Stimulated activated CD4-positive, alpha-beta T cell treated with anti-CD3 and anti-CD28 coated beads, Interleukin-4, amount 100 ng/mL, for 24 hours (primary cell): ENCODE results near the gene CKM.

Experiments
- DNase-seq: peaks from one replicate; pipeline ENCODE4 v3.0.0-alpha.2; 2020

Gene CKM

DNA sequence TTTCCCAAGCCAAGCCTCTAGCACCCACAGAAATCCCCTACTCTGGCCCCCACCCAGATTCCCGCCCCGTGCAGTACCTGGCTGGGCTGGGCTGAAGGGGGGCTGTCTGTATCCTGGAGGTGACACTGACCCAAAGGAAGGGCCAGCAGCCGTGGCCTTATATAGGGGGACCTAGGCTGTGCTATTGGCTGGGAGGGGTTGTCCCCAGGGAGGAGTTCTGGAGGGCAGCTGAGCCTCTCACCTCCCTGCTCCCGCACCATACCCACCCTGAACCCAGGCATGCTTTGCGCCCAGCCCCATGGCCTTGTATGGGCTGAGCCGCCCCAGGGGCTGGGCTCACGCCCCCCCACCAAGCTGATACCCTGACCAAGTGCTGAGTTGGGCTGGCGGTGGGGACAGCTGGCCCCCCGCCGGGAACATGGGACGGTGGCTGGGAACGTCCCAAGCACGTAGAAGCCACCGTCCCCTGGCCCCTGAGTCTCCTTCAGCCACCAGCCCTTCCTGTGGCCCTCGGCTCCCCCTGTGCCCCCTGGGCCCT lies at the start of gene CKM:
Gene CKM (minus strand): TSS at position 132 of the 538 bp plus-strand sequence. CDS start 3,162 bp downstream, outside the sequence.
- DNase-seq, result no peak

DNA sequence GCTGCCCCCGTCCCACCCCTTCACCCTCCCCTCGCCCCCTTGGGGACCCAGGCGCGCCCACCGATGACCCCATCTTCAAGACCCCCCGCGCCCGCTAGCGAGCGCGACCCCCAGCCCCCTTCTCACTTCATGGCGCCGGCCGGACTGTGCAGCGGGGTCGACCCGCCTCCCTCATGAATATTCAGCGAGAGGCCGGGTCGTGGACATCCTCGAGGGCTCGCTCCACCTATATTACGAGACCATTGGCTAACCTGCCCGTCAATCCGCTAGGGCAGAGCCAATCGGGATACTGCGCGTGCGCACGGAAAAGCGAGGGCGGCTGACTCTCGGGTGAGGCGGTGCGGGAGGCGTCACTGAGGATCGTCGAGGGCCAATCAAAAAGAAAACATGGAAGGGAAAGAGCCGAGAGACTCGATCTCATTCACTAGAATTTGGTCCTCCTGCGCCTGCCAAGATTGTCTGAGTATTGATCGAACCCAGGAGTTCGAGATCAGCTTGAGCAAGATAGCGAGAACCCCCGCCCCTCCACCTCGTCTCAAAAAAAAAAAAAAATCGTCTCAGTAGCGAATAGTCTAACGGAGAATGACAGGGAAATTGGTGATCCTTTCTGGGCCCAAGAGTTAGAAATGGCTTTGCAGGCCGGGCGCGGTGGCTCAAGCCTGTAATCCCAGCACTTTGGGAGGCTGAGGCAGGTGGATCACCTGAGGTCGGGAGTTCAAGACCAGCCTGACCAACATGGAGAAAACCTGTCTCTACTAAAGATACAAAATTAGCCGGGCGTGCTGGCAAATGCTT lies 47.9 kb upstream of the CKM start, which contains the start of gene ERCC2:
Gene ERCC2 (minus strand): TSS at position 164 of the 795 bp plus-strand sequence. CDS start 33 bp downstream, at position 131.
- DNase-seq, result peak; percentile 100

DNA sequence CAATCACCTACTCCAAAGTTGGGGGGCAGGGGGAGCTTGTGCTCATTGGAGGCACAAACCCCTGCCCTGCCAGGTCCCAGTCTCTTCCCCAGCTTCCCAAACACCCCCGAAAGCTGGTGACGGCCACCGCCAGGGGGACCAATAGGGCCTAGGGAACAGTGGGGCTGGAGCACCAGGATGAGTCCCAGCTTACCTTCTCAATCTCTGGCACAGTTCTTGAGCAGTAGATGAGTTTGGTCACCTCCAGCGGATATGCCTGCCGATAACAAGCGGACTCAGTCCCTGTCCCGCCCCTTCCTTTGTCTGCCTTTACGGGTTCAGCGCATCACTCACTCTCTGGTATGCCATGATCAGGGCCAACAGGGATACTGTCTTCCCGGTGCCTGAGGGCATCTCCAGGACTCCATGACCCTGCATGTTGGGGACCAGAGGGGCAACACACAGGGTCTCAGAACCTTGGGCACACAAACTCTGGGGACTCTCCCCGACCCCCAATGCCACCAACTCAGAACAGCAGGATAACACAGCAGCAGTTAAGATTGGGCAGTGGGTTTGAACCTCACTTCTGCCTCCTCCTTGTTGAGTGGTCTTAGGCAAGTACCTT lies 46.2 kb upstream of the CKM start:
- no peak for DNase-seq

DNA sequence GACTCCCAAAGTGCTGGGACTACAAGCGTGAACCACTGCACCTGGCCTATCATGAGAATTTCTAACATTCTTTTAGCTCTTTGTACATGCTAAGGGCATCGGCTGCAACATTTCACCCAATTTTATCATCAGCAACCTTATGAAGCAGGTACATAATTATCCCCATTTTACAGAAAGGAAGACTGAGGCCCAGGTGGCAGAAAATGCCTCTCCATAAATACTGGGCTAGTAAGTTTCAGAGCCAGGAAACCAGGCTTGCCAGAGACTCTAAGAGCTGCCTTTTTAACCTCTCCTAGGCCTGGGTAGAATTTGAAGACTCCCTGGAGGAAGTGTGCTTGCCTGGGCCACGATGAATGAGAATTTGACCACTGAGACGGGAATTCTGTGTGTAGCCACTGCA lies 45.5 kb upstream of the CKM start:
- DNase-seq, result no peak

DNA sequence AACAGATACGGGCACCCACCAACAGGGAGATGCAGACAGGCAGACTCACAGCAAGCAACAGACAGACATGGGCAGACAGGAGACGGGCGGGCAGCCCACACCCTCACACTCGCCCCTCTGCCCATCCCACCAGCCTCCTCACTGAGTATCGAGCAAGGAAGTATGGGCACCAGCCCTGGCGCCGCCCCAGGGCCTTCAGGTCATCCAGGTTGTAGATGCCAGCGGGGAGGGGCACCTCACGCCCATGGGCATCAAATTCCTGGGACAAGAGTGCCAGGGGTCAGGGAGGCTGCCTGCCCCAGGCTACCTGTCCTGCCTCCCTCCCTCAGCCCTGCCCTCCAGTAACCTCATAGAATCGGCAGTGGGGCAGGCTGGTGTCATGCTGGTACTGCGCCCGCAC lies 42.0 kb upstream of the CKM start:
- DNase-seq, result no peak

DNA sequence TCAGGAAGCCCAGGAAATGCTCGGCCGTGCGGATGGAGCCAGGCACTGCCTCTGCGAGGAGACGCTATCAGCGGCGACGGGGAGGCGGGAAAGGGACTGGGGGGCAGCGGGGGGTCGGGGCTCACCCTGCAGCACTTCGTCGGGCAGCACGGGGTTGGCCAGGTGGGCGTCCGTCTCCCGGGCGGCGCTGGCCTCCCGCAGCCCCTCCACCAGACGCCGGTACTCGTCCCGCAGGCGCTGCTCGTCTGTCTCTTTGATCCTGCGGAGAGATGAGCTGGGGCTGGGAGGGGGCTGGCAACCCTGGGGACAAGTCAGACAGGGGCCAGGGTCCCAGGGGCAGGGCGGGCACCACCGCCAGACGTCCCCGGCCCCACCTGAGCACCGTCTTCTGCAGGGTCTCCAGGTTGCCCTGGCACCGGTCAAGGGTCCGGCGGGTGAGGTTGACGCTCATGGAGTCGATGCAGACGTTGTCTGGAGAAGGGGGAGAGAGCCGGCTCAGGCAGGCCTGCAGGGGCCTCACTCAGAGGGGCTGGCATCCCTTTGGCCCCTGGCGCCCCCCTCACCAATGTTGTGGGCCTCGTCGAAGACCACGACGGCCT lies 41.3 kb upstream of the CKM start:
- DNase-seq, result no peak

DNA sequence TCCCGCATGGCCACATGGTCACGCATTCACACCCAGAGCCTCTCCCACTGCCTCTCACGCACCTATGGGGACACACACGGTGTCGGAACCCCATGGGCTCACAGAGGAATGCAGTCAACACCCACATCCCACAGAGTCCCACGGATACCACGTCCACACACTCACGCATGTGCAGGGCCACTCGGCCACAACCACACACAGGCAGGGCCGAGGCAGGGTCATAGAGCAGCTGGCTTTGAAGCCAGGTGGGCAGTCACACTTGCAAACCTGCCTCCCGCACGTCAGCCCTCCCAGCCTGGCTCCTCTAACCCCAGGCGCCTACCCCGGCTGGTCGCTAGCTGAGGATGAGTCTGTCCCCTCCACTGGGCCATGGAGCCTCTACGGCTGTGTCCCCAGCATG lies 39.6 kb upstream of the CKM start:
- no peak for DNase-seq

DNA sequence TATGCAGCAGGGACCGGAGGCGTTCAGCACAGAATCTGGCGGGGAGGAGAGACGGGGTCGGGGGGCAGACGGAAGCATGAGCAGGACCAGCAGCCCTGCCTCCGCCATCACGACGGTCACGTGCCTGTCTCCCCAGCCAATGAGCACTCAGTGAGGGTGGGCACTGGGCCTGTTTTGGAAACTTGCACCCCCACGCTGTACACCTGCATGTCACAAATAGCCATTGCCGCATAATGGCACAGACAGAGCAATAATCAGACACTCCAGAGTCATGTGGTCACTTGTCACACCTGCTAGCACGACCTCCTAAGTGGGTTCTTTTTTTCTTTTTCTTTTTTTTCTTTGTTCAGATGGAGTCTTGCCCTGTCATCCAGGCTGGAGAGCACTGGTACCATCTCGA lies 38.9 kb upstream of the CKM start:
- no peak for DNase-seq

DNA sequence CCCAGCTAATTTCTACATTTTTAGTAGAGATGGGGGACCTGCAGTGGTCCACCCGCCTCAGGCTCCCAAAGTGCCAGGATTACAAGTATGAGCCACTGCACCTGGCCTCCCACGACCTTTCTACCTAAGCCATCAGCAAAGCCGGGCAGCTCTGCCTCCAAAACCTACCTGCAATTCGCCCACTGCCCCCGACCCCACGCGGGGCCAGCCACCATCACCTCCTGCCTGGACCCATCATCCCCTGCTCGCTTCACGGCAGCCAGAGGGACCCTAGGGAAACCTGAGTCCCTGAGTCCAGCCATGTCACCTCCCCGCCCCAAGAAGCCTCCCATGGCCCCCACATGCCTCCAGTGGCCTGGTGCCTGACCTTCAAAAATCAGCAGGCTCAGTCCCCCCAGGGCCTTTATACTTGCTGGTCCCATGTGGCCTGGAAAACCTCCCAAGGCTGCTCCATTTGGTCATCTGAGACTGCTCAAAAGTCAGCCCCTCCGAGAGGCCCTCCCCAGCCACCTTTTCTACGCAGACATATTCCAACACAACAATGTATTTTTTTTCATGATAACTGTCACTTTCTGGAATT lies 35.6 kb upstream of the CKM start:
- no peak for DNase-seq

DNA sequence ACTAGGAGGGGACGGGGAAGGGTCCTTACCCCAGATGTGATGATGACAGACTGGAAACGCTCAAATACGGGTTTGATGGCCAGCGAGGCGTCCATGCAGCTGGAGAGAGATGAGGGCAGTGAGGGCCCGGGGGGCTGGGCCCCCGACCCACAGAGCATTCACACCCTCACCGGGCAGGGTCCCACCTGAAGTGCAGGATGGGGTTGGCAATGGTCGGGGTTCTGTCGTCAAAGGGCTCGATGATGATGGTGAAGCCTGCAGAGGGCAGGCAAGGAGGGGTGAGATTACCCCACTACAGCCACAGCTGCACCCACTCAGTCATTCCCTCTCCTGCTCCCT lies 34.7 kb upstream of the CKM start:
- DNase-seq, result no peak

DNA sequence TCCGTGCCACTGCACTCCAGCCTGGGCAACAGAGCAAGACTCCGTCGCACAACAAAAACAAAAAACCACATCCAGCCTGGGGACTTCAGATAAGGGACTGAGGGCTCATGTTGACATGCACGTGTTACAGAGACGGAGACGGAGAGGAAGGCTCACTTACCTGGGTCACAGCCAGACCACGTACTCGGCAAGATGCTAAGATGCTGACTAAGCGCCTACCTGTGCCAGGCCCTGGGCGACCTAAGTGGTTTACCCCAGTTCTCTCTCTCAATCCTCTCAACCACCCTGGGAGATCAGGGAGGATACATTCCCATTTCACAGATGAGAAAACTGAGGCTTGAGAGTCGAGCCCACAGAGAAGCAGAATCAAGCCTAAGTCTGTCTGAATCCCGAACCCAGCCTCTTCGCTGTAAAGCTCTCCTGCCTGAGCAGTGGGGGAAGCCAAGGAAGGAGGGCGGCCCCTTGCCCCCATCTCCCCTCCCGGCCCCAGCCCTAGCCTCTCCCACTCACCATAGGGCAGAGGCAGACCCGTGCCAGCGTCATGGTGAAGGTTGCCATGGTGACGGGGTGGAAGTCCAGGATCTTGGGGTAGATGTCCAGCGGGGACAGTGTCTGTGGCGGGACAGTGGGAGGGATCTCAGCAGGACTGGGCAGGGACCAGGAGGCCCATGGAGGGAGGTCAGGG lies 34.2 kb upstream of the CKM start:
- DNase-seq, result no peak

DNA sequence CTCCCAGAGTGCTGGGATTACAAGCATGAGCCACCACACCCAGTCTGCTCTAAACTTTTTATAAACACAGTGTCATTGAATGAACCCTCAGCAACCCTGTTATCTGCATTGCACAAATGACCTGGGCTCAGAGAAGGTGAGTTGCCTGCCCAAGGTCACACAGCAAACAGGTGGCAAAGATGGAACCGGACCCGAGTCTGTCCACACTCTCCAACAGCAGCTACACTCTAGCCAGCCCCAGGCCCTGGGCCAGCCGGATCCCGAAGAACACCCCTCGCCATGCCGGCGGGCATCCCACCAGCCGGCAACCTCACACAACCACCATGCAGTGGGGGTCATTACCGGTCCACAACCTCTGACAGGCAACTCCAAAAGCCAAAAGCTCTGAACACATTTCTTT lies 33.2 kb upstream of the CKM start:
- no peak for DNase-seq

DNA sequence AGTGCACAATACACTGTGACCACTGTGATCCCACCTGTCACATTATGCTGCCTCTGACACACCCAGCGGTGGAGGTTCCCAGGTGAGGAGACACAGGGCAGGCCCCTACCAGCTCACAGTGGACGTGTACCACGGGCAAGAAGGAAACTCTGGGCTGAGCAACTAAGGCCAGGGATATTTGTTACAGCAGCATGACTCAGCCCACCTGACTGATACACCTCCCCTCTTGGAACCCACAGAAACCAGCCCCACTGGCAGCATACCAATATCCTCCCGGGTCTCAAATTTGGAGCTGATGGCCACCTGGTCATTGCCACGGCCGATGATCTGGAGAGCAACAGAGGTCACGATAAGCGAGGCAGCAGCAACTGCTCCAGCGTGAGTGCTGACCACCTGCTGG lies 32.7 kb upstream of the CKM start:
- no peak for DNase-seq

DNA sequence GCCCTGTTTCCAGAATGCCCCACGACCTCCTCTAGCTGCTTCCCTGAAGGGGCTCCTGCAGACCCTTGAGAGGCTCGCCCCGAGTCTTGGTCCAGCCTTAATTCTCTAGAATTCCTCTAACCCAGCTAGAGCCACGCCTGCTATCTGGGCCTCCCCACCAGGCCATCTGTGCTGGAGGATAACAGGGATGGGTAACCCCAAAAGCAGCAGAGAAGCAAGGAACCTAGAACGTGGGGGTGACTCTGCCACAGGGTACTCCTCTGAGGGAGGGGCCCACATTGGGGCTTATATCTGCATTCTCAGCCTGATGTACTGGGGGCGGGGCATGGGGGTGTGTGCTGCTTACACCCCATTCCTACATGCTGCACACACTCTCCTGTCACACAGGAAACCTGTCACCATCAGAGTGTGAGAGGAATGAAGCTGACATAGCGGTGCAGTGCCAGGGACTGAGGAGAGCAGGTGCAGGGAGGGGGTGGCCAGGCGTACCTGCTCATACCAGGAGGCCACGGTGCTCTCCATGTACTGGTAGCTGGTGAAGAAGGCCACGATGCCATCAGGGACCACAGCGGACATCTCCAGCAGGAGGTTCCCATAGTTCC lies 31.7 kb upstream of the CKM start:
- no peak for DNase-seq

DNA sequence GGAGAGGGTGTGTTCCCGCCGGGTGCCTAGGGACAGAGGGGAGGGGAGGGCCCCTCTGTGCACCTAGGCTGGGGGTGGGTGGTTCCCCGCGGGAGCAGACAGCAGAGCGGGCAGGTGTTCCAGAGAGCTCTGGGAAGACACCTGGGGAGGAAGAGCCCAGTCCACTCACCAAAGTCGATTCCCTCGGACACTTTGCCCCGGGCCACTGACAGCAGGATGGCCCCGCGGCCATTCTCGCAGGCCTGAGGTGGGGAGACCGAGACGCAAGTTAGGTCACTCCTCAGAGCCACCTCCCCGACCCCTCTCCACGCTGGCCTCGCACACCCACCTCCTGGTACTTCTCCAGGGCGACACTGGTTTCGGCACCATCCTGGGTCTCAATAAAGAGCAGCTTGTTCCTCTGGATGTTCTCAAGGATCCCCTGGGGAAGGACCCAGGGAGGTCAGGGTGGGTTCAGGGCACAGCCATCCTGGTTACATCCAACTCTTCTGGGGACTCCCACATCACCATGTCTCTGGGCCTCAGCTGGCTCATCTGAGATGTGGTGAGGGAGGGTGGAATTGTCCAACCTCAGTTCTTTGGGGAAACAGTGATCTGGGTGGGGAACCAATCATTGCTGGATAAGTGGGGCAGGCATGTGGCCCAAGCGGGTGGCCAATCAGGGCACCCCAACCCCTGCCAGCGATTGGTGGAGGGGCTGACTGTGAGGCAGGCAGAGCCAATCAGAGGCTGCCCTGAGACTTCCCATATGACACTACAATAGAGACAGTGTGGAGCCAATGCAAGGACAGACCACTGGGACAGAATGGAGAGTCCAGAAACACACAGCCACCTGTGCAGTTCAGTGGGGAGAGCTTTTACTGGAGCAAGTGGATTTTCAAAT lies 30.5 kb upstream of the CKM start:
- no peak for DNase-seq

DNA sequence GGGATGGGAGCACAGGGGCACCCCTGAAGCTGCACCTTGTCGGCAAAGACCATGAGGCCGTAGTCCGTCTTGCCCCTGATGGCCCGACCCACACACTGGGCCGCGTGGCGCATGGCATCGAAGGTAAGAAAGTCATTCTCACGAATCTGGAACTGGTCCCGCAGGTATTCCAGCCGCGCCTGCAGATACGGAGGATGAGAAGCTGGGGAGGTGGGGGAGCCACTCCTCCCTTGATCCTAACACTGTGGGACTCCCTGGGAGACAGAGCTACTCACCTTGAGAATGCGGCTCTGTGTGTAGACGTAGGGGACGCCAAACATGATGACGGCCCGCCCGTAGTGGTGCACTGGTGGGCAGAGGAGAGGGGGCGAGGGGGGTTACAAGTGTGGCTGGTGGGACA lies 29.8 kb upstream of the CKM start:
- no peak for DNase-seq

DNA sequence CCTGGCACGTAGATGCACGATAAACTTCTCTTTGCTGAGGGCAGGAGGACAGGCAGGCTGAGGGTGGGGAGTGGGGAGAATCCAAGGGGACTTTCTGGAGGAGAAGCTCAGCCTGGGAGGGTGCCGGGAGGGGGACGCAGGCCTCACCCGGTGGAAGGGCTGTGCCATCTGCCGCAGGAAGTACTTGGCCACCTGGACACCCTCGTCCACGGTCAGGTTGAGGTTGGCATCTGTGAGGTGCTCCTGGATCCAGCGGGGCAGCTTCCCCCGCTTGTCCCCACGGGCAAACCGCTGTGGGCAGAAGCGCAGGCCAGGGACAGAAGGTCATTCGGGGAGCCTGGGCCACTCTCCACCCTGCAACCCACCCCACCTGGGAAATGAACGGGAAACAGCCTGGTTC lies 29.4 kb upstream of the CKM start:
- DNase-seq, result no peak

DNA sequence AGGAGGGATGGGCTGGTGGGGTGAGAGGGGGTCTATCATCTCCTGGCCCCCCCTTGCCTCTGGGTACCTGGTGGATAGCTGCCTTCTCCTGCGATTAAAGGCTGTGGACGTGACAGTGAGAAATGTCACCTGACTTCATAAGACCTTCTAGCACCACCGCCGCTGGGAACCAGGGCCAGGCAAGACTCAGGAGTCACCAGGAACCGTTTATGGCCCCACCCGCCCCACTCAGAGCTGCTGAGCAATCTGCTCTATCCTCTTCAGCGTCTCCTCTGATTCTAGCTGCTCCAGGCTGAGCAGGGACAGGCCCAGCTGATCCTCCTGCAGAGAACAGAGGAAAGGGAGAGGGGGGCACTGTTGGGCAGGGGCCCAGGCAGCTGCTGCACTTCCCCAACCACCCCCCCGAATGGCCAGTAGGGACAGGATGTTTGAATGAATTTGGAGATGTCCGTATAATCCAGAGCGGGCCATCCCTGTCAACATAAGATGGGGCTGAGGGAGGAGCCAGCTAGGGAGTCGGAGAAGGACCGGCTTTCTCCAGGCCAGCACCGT lies 28.8 kb upstream of the CKM start:
- no peak for DNase-seq

DNA sequence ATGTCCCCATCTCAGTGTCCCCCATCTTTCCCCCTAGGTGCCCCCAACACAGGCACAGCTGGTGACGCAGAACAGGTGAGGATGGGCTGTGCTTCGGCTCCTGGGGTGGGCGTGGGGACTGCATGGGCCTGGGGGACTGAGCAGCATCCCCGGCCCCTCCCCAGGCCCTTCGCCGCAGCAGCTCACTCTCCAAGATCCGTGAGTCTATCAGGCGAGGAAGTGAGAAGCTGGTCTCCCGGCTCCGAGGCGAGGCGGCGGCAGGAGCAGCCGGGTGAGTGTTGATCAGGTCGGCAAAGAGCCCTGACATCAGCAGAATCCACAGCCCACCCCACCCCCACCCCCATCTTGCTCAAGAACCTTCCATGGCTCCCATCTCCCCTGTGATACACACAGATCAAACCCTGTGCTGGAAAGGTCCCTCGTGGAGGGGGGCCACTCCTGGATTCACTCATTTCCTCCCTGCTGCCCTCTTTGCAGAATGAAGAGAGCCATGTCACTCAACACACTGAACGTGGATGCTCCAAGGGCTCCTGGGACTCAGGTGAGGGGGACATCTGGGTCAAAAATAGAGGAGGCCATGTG lies 27.9 kb upstream of the CKM start:
- DNase-seq, result no peak

DNA sequence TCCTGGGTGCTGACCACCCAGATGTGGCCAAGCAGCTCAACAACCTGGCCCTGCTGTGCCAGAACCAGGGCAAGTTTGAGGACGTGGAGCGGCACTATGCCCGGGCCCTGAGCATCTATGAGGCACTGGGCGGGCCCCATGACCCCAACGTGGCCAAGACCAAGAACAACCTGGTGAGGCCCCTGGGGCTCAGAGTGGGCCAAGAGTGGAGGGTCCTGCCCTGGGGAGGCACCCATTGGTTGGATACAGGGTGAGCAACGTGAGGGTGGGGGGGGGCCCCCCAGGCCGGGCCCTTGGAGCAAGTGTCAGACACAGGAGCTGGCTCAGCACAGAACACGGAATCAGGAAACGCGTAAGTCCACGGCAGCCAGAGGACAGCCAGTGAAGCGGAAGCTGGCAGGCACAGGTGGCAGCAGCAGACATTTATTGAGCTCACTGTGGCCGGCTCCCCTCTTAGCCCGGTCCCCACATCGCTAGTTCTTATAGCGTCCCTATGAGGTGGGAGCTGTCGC lies 26.8 kb upstream of the CKM start:
- no peak for DNase-seq

DNA sequence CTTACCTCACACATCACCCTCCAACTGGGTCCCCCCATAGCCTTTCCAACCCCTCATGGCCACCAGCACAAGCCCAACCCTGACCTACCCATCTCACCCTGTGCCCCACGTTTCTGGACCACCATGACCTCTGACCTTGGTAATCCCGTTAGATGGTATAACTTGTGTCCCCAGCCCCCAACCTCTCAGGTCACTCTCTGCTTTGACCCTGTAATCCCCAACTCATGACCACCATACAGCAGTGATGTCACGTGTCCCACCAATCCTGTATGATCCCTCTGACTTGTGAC lies 26.4 kb upstream of the CKM start:
- DNase-seq, result no peak
